ENCODE measurements around the gene YTHDF1. TPM values are rescaled to one million over a fixed set of nuclear protein-coding genes. Genes with fewer than 3 reads are reported as not detected.

YTHDF1 gene
- total and polyA plus RNA-seq, 2 donors (not counting 1 experiment from before 2014, with no cell fraction given), result 25.3 to 40.5 TPM

- WGBS (ENCODE audit: insufficient coverage), result 73% methylated on average over 24 of the region's 24 CpGs
- ATAC-seq (ENCODE audit: low read depth), result no peak
These were observed 31.8 kb upstream of the YTHDF1 start for GRCh38 chr20:63247671-63248228.

More at GRCh38 chr20:63247671-63248228, 31.8 kb upstream of the YTHDF1 start:
- H2AFZ ChIP-seq (ENCODE audit: insufficient read depth, low read depth, low read length, poor library complexity, severe bottlenecking), result no peak overlapping the region
- no peak for TF ChIP-seq EZH2 (IDR thresholded peaks at IDR 0.05; ENCODE audit: borderline replicate concordance, insufficient read depth, low read depth, low read length, poor library complexity, severe bottlenecking)
- no peak for TF ChIP-seq CTCF (IDR thresholded peaks at IDR 0.05)
- no peaks in the 10 kb centered on the region for H3K36me3 ChIP-seq (replicated peaks in 1 of 2; ENCODE audit: control extremely low read depth in 1 of 2, control insufficient read depth in 1 of 2, extremely low read depth in 1 of 2, insufficient read depth in 2 of 2, low read length in 1 of 2)
- H4K20me1 ChIP-seq (ENCODE audit: control insufficient read depth, insufficient read depth, low read length, poor library complexity, severe bottlenecking), result no peaks in the 10 kb centered on the region
- Mint-ChIP-seq H3K27me3 (peaks cover 33% of the 10 kb centered on the region), H3K27ac (no peak overlapping the region), H3K4me1 (peaks cover 3% of the 10 kb centered on the region), H3K4me3 (no peak overlapping the region), H3K9me3 (ENCODE audit: insufficient read depth) (no peaks in the 10 kb centered on the region)
- H3K27ac ChIP-seq (ENCODE audit: low read length in 2 of 2), result no peak overlapping the region
- no peak overlapping the region for H3K4me3 ChIP-seq (ENCODE audit: control extremely low read depth in 1 of 5, extremely low read depth in 1 of 5, insufficient read depth in 1 of 5, low read depth in 2 of 5, low read length in 4 of 5)
- peaks cover 0 to 39% (median 6%) of the 10 kb centered on the region in 4 experiments for H3K27me3 ChIP-seq (replicated peaks in 1 of 4; ENCODE audit: control extremely low read depth in 1 of 4, control insufficient read depth in 3 of 4, insufficient read depth in 4 of 4, low read length in 3 of 4)
- no peak for DNase-seq
- POLR2A ChIA-PET, result no interaction called here
- no peak overlapping the region for H3K4me2 ChIP-seq (replicated peaks; ENCODE audit: low read depth, low read length, poor library complexity, severe bottlenecking)
- H3K79me2 ChIP-seq (ENCODE audit: control insufficient read depth, insufficient read depth, low read length), result no peaks in the 10 kb centered on the region
- no peaks in the 10 kb centered on the region for H3K9me3 ChIP-seq (ENCODE audit: control extremely low read depth in 1 of 3, control insufficient read depth in 2 of 3, insufficient read depth in 1 of 3, low read length in 2 of 3)
- H3K9ac ChIP-seq (ENCODE audit: low read length), result no peak overlapping the region
- intact Hi-C loops (cut with micrococcal nuclease), result no loop called here
- H3K4me1 ChIP-seq (ENCODE audit: control insufficient read depth in 2 of 2, insufficient read depth in 2 of 2, low read length in 2 of 2), result peaks cover 3 to 5% of the 10 kb centered on the region in 2 donors
- CTCF ChIA-PET, result interaction anchor here (1.1 kb wide), 1 partner anchor 24 kb away, joined by 3 read pairs; no protein-coding TSS in a partner anchor
